ENCODE measurements around the gene FBLN7. TPM values are rescaled to one million over a fixed set of nuclear protein-coding genes. Genes with fewer than 3 reads are reported as not detected.
"Not testable (repeated sequence)": the region's sequence is repeated elsewhere in the genome, so short reads cannot be mapped to it uniquely, and the experiment has no call there.

The FBLN7 gene
- polyA plus RNA-seq, 1 donor, result 1.7 TPM

GRCh38 chr2:112113354-112113753 lies 24.8 kb upstream of the FBLN7 start:
- WGBS (ENCODE audit: insufficient coverage, low lambda C conversion rate), result 100% methylated on average over 1 of the region's 4 CpGs
- H3K27ac ChIP-seq (ENCODE audit: low read length); H3K9me3 ChIP-seq (ENCODE audit: control insufficient read depth, low read depth, low read length); H3K27me3 ChIP-seq (ENCODE audit: control insufficient read depth, insufficient read depth, low read length); H3K4me3 ChIP-seq (ENCODE audit: low read length); DNase-seq; H3K4me1 ChIP-seq (ENCODE audit: control insufficient read depth, insufficient read depth, low read length): not testable (repeated sequence)
- peaks cover 34% of the 10 kb centered on the region for H3K36me3 ChIP-seq (ENCODE audit: control insufficient read depth, insufficient read depth, low read length)

- peaks cover under 1% of the 10 kb centered on the region for H3K9me3 ChIP-seq (ENCODE audit: control insufficient read depth, low read depth, low read length)
- WGBS (ENCODE audit: insufficient coverage, low lambda C conversion rate), result 100% methylated on average over 1 of the region's 4 CpGs
- no peaks in the 10 kb centered on the region for H3K27me3 ChIP-seq (ENCODE audit: control insufficient read depth, insufficient read depth, low read length)
- peaks cover 20% of the 10 kb centered on the region for H3K36me3 ChIP-seq (ENCODE audit: control insufficient read depth, insufficient read depth, low read length)
- H3K27ac ChIP-seq (ENCODE audit: low read length), result no peak overlapping the region
- no peak for DNase-seq
- no peaks in the 10 kb centered on the region for H3K4me1 ChIP-seq (ENCODE audit: control insufficient read depth, insufficient read depth, low read length)
- no peak overlapping the region for H3K4me3 ChIP-seq (ENCODE audit: low read length)
Observed at GRCh38 chr2:112118148-112118547, 20.0 kb upstream of the FBLN7 start.

GRCh38 chr2:112121682-112122254 lies 16.4 kb upstream of the FBLN7 start:
- H3K4me1 ChIP-seq (ENCODE audit: control insufficient read depth, insufficient read depth, low read length), result no peaks in the 10 kb centered on the region
- peak in 1 of 2 donors; percentile 17 for DNase-seq
- no peak overlapping the region for H3K4me3 ChIP-seq (ENCODE audit: low read length)
- no peak overlapping the region for H3K27ac ChIP-seq (ENCODE audit: low read length)
- H3K36me3 ChIP-seq (ENCODE audit: control insufficient read depth, insufficient read depth, low read length), result peaks cover 18% of the 10 kb centered on the region
- peaks cover 13% of the 10 kb centered on the region for H3K9me3 ChIP-seq (ENCODE audit: control insufficient read depth, low read depth, low read length)
- H3K27me3 ChIP-seq (ENCODE audit: control insufficient read depth, insufficient read depth, low read length), result no peaks in the 10 kb centered on the region

GRCh38 chr2:112129060-112129459 lies 9.1 kb upstream of the FBLN7 start:
- no peaks in the 10 kb centered on the region for H3K4me1 ChIP-seq (ENCODE audit: control insufficient read depth, insufficient read depth, low read length)
- no CpG with 5 or more reads among the region's 1 CpG for WGBS (ENCODE audit: insufficient coverage, low lambda C conversion rate)
- DNase-seq, result no peak
- no peak overlapping the region for H3K27ac ChIP-seq (ENCODE audit: low read length)
- H3K4me3 ChIP-seq (ENCODE audit: low read length), result no peak overlapping the region
- no peaks in the 10 kb centered on the region for H3K27me3 ChIP-seq (ENCODE audit: control insufficient read depth, insufficient read depth, low read length)
- peaks cover 8% of the 10 kb centered on the region for H3K9me3 ChIP-seq (ENCODE audit: control insufficient read depth, low read depth, low read length)
- H3K36me3 ChIP-seq (ENCODE audit: control insufficient read depth, insufficient read depth, low read length), result no peaks in the 10 kb centered on the region

- no peak for DNase-seq
- Histone ChIP-seq H3K36me3 (ENCODE audit: control insufficient read depth, insufficient read depth, low read length) (no peaks in the 10 kb centered on the region), H3K27me3 (ENCODE audit: control insufficient read depth, insufficient read depth, low read length) (peaks cover 12% of the 10 kb centered on the region), H3K4me1 (ENCODE audit: control insufficient read depth, insufficient read depth, low read length) (peaks cover 5% of the 10 kb centered on the region), H3K9me3 (ENCODE audit: control insufficient read depth, low read depth, low read length) (no peaks in the 10 kb centered on the region), H3K27ac (ENCODE audit: low read length) (no peak overlapping the region), H3K4me3 (ENCODE audit: low read length) (no peak overlapping the region)
Observed at GRCh38 chr2:112133344-112133743, 4.8 kb upstream of the FBLN7 start.

GRCh38 chr2:112134120-112134519 lies 4.1 kb upstream of the FBLN7 start:
- H3K27ac ChIP-seq (ENCODE audit: low read length), result no peak overlapping the region
- H3K4me3 ChIP-seq (ENCODE audit: low read length), result no peak overlapping the region
- WGBS (ENCODE audit: insufficient coverage, low lambda C conversion rate), result no CpG with 5 or more reads among the region's 4 CpGs
- H3K9me3 ChIP-seq (ENCODE audit: control insufficient read depth, low read depth, low read length), result no peaks in the 10 kb centered on the region
- no peaks in the 10 kb centered on the region for H3K36me3 ChIP-seq (ENCODE audit: control insufficient read depth, insufficient read depth, low read length)
- H3K27me3 ChIP-seq (ENCODE audit: control insufficient read depth, insufficient read depth, low read length), result peaks cover 15% of the 10 kb centered on the region
- H3K4me1 ChIP-seq (ENCODE audit: control insufficient read depth, insufficient read depth, low read length), result peaks cover 5% of the 10 kb centered on the region
- DNase-seq, result no peak

GRCh38 chr2:112136096-112136495 lies 2.1 kb upstream of the FBLN7 start:
- H3K36me3 ChIP-seq (ENCODE audit: control insufficient read depth, insufficient read depth, low read length), result no peaks in the 10 kb centered on the region
- no peak overlapping the region for H3K4me3 ChIP-seq (ENCODE audit: low read length)
- H3K27me3 ChIP-seq (ENCODE audit: control insufficient read depth, insufficient read depth, low read length), result peaks cover 26% of the 10 kb centered on the region
- WGBS (ENCODE audit: insufficient coverage, low lambda C conversion rate), result no CpG with 5 or more reads among the region's 5 CpGs
- H3K27ac ChIP-seq (ENCODE audit: low read length), result no peak overlapping the region
- H3K9me3 ChIP-seq (ENCODE audit: control insufficient read depth, low read depth, low read length), result no peaks in the 10 kb centered on the region
- no peak for DNase-seq
- H3K4me1 ChIP-seq (ENCODE audit: control insufficient read depth, insufficient read depth, low read length), result peaks cover 5% of the 10 kb centered on the region

GRCh38 chr2:112137516-112138158 lies 548 bp upstream of the FBLN7 start:
- WGBS (ENCODE audit: insufficient coverage, low lambda C conversion rate), result 0% methylated on average over 3 of the region's 15 CpGs
- H3K9me3 ChIP-seq (ENCODE audit: control insufficient read depth, low read depth, low read length), result no peaks in the 10 kb centered on the region
- H3K4me3 ChIP-seq (ENCODE audit: low read length), result peak overlapping the region; percentile 43
- DNase-seq, result peak in 1 of 2 donors; percentile 42
- no peaks in the 10 kb centered on the region for H3K36me3 ChIP-seq (ENCODE audit: control insufficient read depth, insufficient read depth, low read length)
- no peak overlapping the region for H3K27ac ChIP-seq (ENCODE audit: low read length)
- H3K27me3 ChIP-seq (ENCODE audit: control insufficient read depth, insufficient read depth, low read length), result peaks cover 35% of the 10 kb centered on the region
- peaks cover 5% of the 10 kb centered on the region for H3K4me1 ChIP-seq (ENCODE audit: control insufficient read depth, insufficient read depth, low read length)

GRCh38 chr2:112139033-112139614 lies 939 bp downstream of the FBLN7 start:
- H3K27me3 ChIP-seq (ENCODE audit: control insufficient read depth, insufficient read depth, low read length), result peaks cover 40% of the 10 kb centered on the region
- no CpG with 5 or more reads among the region's 32 CpGs for WGBS (ENCODE audit: insufficient coverage, low lambda C conversion rate)
- H3K36me3 ChIP-seq (ENCODE audit: control insufficient read depth, insufficient read depth, low read length); H3K27ac ChIP-seq (ENCODE audit: low read length); DNase-seq; H3K9me3 ChIP-seq (ENCODE audit: control insufficient read depth, low read depth, low read length); H3K4me1 ChIP-seq (ENCODE audit: control insufficient read depth, insufficient read depth, low read length): not testable (repeated sequence)
- H3K4me3 ChIP-seq (ENCODE audit: low read length), result peak overlapping the region; percentile 24

- H3K27me3 ChIP-seq (ENCODE audit: control insufficient read depth, insufficient read depth, low read length), result peaks cover 40% of the 10 kb centered on the region
- not testable (repeated sequence) for H3K4me3 ChIP-seq (ENCODE audit: low read length); DNase-seq; H3K27ac ChIP-seq (ENCODE audit: low read length); H3K36me3 ChIP-seq (ENCODE audit: control insufficient read depth, insufficient read depth, low read length); H3K4me1 ChIP-seq (ENCODE audit: control insufficient read depth, insufficient read depth, low read length); H3K9me3 ChIP-seq (ENCODE audit: control insufficient read depth, low read depth, low read length)
- WGBS (ENCODE audit: insufficient coverage, low lambda C conversion rate), result no CpG with 5 or more reads among the region's 38 CpGs
Observed at GRCh38 chr2:112139661-112140204, 1.5 kb downstream of the FBLN7 start.
